Measurements from ENCODE around the gene RAI14.
A peak's percentile ranks its signal among the peaks of the same experiment; 100 is the strongest.

Gene RAI14

GRCh38 chr5:34674187-34674586, 18.1 kb downstream of the RAI14 start:
- no peak for DNase-seq

GRCh38 chr5:34675857-34676256, 19.7 kb downstream of the RAI14 start:
- no peak for DNase-seq

- peak in 3 of 56 donors; percentile 2 to 8 (median 6) for DNase-seq
Measured at GRCh38 chr5:34676416-34676815, 20.3 kb downstream of the RAI14 start.

GRCh38 chr5:34677428-34677827, 21.3 kb downstream of the RAI14 start:
- no peak for DNase-seq

GRCh38 chr5:34680896-34681295, 24.8 kb downstream of the RAI14 start:
- DNase-seq = no peak

- no peak for DNase-seq
Measured at GRCh38 chr5:34682926-34683623, 26.9 kb downstream of the RAI14 start.

GRCh38 chr5:34684281-34684979, 28.3 kb downstream of the RAI14 start:
- DNase-seq = peak in 15 of 56 donors; percentile 2 to 37 (median 8)

GRCh38 chr5:34684980-34685352, 28.8 kb downstream of the RAI14 start:
- no peak for DNase-seq

- DNase-seq = no peak
Measured at GRCh38 chr5:34685485-34686165, 29.5 kb downstream of the RAI14 start.

GRCh38 chr5:34686762-34687268, 30.7 kb downstream of the RAI14 start:
- peak in 1 of 56 donors; percentile 10 for DNase-seq

GRCh38 chr5:34687269-34688011, 31.3 kb downstream of the RAI14 start:
- DNase-seq = no peak

GRCh38 chr5:34688015-34688810, 32.1 kb downstream of the RAI14 start:
- DNase-seq = no peak

- no peak for DNase-seq
Measured at GRCh38 chr5:34690301-34690700, 34.2 kb downstream of the RAI14 start.

- DNase-seq = no peak
Measured at GRCh38 chr5:34690898-34691297, 34.8 kb downstream of the RAI14 start.

- no peak for DNase-seq
Measured at GRCh38 chr5:34691326-34691725, 35.2 kb downstream of the RAI14 start.

- peak in 3 of 56 donors; percentile 6 to 17 (median 10) for DNase-seq
Measured at GRCh38 chr5:34692786-34693185, 36.7 kb downstream of the RAI14 start.

- DNase-seq = no peak
Measured at GRCh38 chr5:34694012-34694411, 37.9 kb downstream of the RAI14 start.

GRCh38 chr5:34694685-34695084, 38.6 kb downstream of the RAI14 start:
- DNase-seq = no peak

- no peak for DNase-seq
Measured at GRCh38 chr5:34695275-34696027, 39.3 kb downstream of the RAI14 start.
